Gastrocnemius medialis (tissue), 4 donors: Measurements from ENCODE around the gene LAMA3.

Experiments used
- CTCF ChIP-seq, 5 experiments: fragments of 450-650 bp in 3 of 5; fragments of 200-600 bp in 2 of 5; sonication (generic) in 2 of 5; IDR thresholded peaks in 4 of 5; conservative IDR thresholded peaks in 1 of 5; 1 replicate in 4 of 5; 2 replicates in 1 of 5; pipeline ENCODE4 v1.5.1; 2016 to 2019; ENCODE audit warnings: antibody characterized with exemption in 5 of 5, mild to moderate bottlenecking in 3 of 5, moderate library complexity in 3 of 5
- POLR2A ChIP-seq, 2 donors: fragments of 450-650 bp; IDR thresholded peaks; one replicate each; pipeline ENCODE4 v1.6.1; 2017; ENCODE audit warnings: antibody characterized with exemption in 2 of 2, mild to moderate bottlenecking in 2 of 2, moderate library complexity in 2 of 2

GRCh38 chr18:23646282-23646681 lies 43.0 kb upstream of the LAMA3 start:
- TF ChIP-seq POLR2A (IDR thresholded peaks at IDR 0.05): no peak
- no peak for TF ChIP-seq CTCF (IDR thresholded peaks at IDR 0.05 in 4 of 5, conservative IDR thresholded peaks at IDR 0.05 in 1 of 5)
